HepG2 (cell line): ENCODE results near the gene MCMBP. TPM values are rescaled to one million over a fixed set of nuclear protein-coding genes. Genes with fewer than 3 reads are reported as not detected.

Experiments
- AGO2 ChIP-seq: fragments of 200-400 bp; formaldehyde crosslinking; optimal IDR thresholded peaks from 2 replicates; pipeline ENCODE3; 2017; ENCODE audit warnings: mild to moderate bottlenecking, low read depth, low read length, moderate library complexity
- ATAD3A ChIP-seq: sonication (generic); formaldehyde crosslinking; IDR thresholded peaks from 2 replicates; pipeline ENCODE4 v1.4.0; 2020; ENCODE audit warnings: missing genetic modification reagents
- ATF3 ChIP-seq: sonication (generic); formaldehyde crosslinking; IDR thresholded peaks from 2 replicates; pipeline ENCODE4 v1.4.0; 2020; ENCODE audit warnings: missing genetic modification reagents
- E2F2 ChIP-seq: sonication (generic); formaldehyde crosslinking; IDR thresholded peaks from 2 replicates; pipeline ENCODE4 v1.4.0; 2020; ENCODE audit warnings: missing genetic modification reagents, borderline replicate concordance
- FOXP1 ChIP-seq, 2 experiments: fragments of 450-650 bp in 1 of 2; IDR thresholded peaks; 2 replicates each; pipeline ENCODE4 v1.6.1; 2017 to 2018; ENCODE audit warnings: antibody characterized with exemption in 1 of 2
- GZF1 ChIP-seq: sonication (generic); formaldehyde crosslinking; IDR thresholded peaks from 2 replicates; pipeline ENCODE4 v1.5.1; 2020; ENCODE audit warnings: mild to moderate bottlenecking, missing genetic modification reagents
- HNRNPLL ChIP-seq: fragments of 200-400 bp; formaldehyde crosslinking; IDR thresholded peaks from 2 replicates; pipeline ENCODE4 v1.6.1; 2017; ENCODE audit warnings: mild to moderate bottlenecking, low read depth, low read length; ENCODE audit not compliant: poor library complexity, severe bottlenecking
- JARID2 ChIP-seq: sonication (generic); formaldehyde crosslinking; IDR thresholded peaks from 2 replicates; pipeline ENCODE4 v1.8.1; 2023; ENCODE audit warnings: missing genetic modification reagents, inconsistent platforms; ENCODE audit not compliant: insufficient replicate concordance
- MBNL3 ChIP-seq: fragments of 250-450 bp; sonication (Bioruptor Pico); conservative IDR thresholded peaks from 2 replicates; pipeline ENCODE4 v1.8.0; 2022; ENCODE audit warnings: mild to moderate bottlenecking, inconsistent platforms
- NFIC ChIP-seq: IDR thresholded peaks from 2 replicates; pipeline ENCODE4 v1.6.1; 2012; ENCODE audit warnings: mild to moderate bottlenecking, low read length, inconsistent platforms
- PRPF4 ChIP-seq: fragments of 200-400 bp; formaldehyde crosslinking; IDR thresholded peaks from 2 replicates; pipeline ENCODE4 v1.6.1; 2016; ENCODE audit warnings: low read length, low read depth; ENCODE audit not compliant: poor library complexity, severe bottlenecking
- PTBP1 ChIP-seq: fragments of 200-400 bp; formaldehyde crosslinking; IDR thresholded peaks from 2 replicates; pipeline ENCODE4 v1.6.1; 2018; ENCODE audit warnings: low read length, low read depth; ENCODE audit not compliant: poor library complexity, severe bottlenecking
- RFX1 ChIP-seq: fragments of 450-650 bp; IDR thresholded peaks from 2 replicates; pipeline ENCODE4 v1.6.1; 2017
- SKIL ChIP-seq: sonication (generic); formaldehyde crosslinking; IDR thresholded peaks from 2 replicates; pipeline ENCODE4 v1.8.0; 2022; ENCODE audit warnings: missing genetic modification reagents, mild to moderate bottlenecking, moderate library complexity, borderline replicate concordance
- ZC3H13 ChIP-seq: sonication (generic); formaldehyde crosslinking; IDR thresholded peaks from 2 replicates; pipeline ENCODE4 v1.8.1; 2023; ENCODE audit warnings: mild to moderate bottlenecking, missing genetic modification reagents, moderate library complexity
- ZMYM4 ChIP-seq: sonication (generic); formaldehyde crosslinking; IDR thresholded peaks from 2 replicates; pipeline ENCODE4 v1.8.1; 2023; ENCODE audit warnings: mild to moderate bottlenecking, missing genetic modification reagents
- ZNF24 ChIP-seq: fragments of 450-650 bp; IDR thresholded peaks from 2 replicates; pipeline ENCODE4 v1.6.1; 2017; ENCODE audit warnings: antibody characterized with exemption, mild to moderate bottlenecking
- ZNF275 ChIP-seq: sonication (generic); formaldehyde crosslinking; IDR thresholded peaks from 2 replicates; pipeline ENCODE4 v1.8.0; 2022; ENCODE audit warnings: missing genetic modification reagents, mild to moderate bottlenecking, inconsistent platforms, borderline replicate concordance
- ZNF333 ChIP-seq: sonication (generic); formaldehyde crosslinking; IDR thresholded peaks from 2 replicates; pipeline ENCODE4 v1.4.0; 2020; ENCODE audit warnings: mild to moderate bottlenecking, missing genetic modification reagents, borderline replicate concordance
- ZNF503 ChIP-seq: sonication (generic); formaldehyde crosslinking; IDR thresholded peaks from 2 replicates; pipeline ENCODE4 v1.4.0; 2020; ENCODE audit warnings: missing genetic modification reagents
- ZNF724P ChIP-seq: sonication (generic); formaldehyde crosslinking; IDR thresholded peaks from 2 replicates; pipeline ENCODE4 v1.8.0; 2022; ENCODE audit warnings: missing genetic modification reagents, borderline replicate concordance
- ZNF782 ChIP-seq: sonication (generic); formaldehyde crosslinking; IDR thresholded peaks from 2 replicates; pipeline ENCODE4 v1.4.0; 2020; ENCODE audit warnings: missing genetic modification reagents, mild to moderate bottlenecking, borderline replicate concordance
- polyA plus RNA-seq, 8 experiments: library from polyadenylated mRNA; depleted of rRNA in 3 of 8; stranded (reverse) in 7 of 8; unstranded in 1 of 8; fragments of >200 nt; fragmentation: Illumina TruSeq in 4 of 8; extraction: Trizol in 4 of 8; gene quantifications; 2 replicates each; pipeline versions ENCODE4 v1.2.1 to v1.2.3, GENCODE V29; 2011 to 2016; ENCODE audit warnings: low read depth in 4 of 8, missing spikeins in 1 of 8, mixed read lengths in 1 of 8; ENCODE audit not compliant: insufficient read depth in 1 of 8
- total RNA-seq, 5 experiments: library from RNA; depleted of rRNA; stranded (reverse); fragments of >200 nt; fragmentation: Illumina TruSeq; extraction: Trizol; gene quantifications; 2 replicates each; pipeline ENCODE4 v1.2.3, GENCODE V29; 2016; ENCODE audit warnings: low read depth in 1 of 5

The MCMBP gene
- total and polyA plus RNA-seq, 2 of the 13 experiments (the other 11 are each of a cell fraction or from before 2014, with no cell fraction given), result 35.7 to 62.4 TPM

- TF ChIP-seq E2F2 (CRISPR knock-in tag), result no peak
- TF ChIP-seq ZNF782 (CRISPR knock-in tag), result 0 out of 2 replicates have a peak, but pooled peaks have one; percentile 37
- TF ChIP-seq FOXP1 (IDR thresholded peaks at IDR 0.05), result no peak
- peak; percentile 31; the same call in 1 of the 2 replicates for TF ChIP-seq FOXP1 (CRISPR knock-in tag; IDR thresholded peaks at IDR 0.05)
- TF ChIP-seq ATAD3A (CRISPR knock-in tag), result peak; percentile 86; the same call in 1 of the 2 replicates
- TF ChIP-seq AGO2, result peak; percentile 46
- TF ChIP-seq PTBP1, result no peak
- no peak for TF ChIP-seq NFIC
- TF ChIP-seq ZC3H13 (CRISPR knock-in tag), result no peak; the same call in 1 of the 2 replicates
- peak; percentile 92 for TF ChIP-seq GZF1
- TF ChIP-seq SKIL (CRISPR knock-in tag), result peak; percentile 50; the same call in 1 of the 2 replicates
- TF ChIP-seq ZNF724P (CRISPR knock-in tag), result no peak; the same call in 1 of the 2 replicates
- no peak for TF ChIP-seq ZNF333 (CRISPR knock-in tag)
- TF ChIP-seq ATF3 (CRISPR knock-in tag), result no peak; the same call in 1 of the 2 replicates
- no peak for TF ChIP-seq RFX1
- peak; percentile 90 for TF ChIP-seq JARID2 (CRISPR knock-in tag)
- peak; percentile 68 for TF ChIP-seq HNRNPLL
- TF ChIP-seq ZNF503 (CRISPR knock-in tag), result peak; percentile 52; the same call in 1 of the 2 replicates
- no peak for TF ChIP-seq PRPF4
- peak; percentile 85; the same call in 1 of the 2 replicates for TF ChIP-seq ZNF275
- TF ChIP-seq ZMYM4 (CRISPR knock-in tag), result peak; percentile 98
- TF ChIP-seq MBNL3 (CRISPR knock-in tag), result no peak
- TF ChIP-seq ZNF24, result no peak
These were observed 19.8 kb upstream of the MCMBP start, which contains the start of gene SEC23IP (continued) for GRCh38 chr10:119892188-119893065.
